Measurements from ENCODE around the gene GTSF1L. TPM values are rescaled to one million over a fixed set of nuclear protein-coding genes. Genes with fewer than 3 reads are reported as not detected.

Gene GTSF1L
- total RNA-seq, 1 experiment from 2014 or later: not detected

GRCh38 chr20:43723735-43724134, 3.1 kb downstream of the GTSF1L start:
- no peaks in the 10 kb centered on the region for H3K79me2 ChIP-seq (ENCODE audit: low read depth)
- H3K4me1 ChIP-seq (replicated peaks; ENCODE audit: insufficient read depth): peaks cover 7% of the 10 kb centered on the region; the same call in 1 of the 2 replicates
- no peak overlapping the region for H3K4me2 ChIP-seq
- no peak overlapping the region for H3K27ac ChIP-seq
- H2AFZ ChIP-seq: no peak overlapping the region
- H3K9me3 ChIP-seq (ENCODE audit: insufficient read depth, low read depth): peaks cover 3% of the 10 kb centered on the region; the same call in 1 of the 2 replicates
- no peaks in the 10 kb centered on the region for H3K27me3 ChIP-seq (ENCODE audit: insufficient read depth, low read depth)
- DNase-seq: no peak
- intact Hi-C loops (cut with micrococcal nuclease; ENCODE audit: unreplicated experiment): no loop called here
- no TSS peak for BruUV-seq (replicated peaks)
- ChIA-PET CTCF (interaction anchor here (0.6 kb wide), 1 partner anchor 16 kb away, joined by 4 read pairs; no protein-coding TSS in a partner anchor), POLR2A (ENCODE audit: unreplicated experiment) (interaction anchor here (0.6 kb wide), 1 partner anchor 13 kb away, joined by 7 read pairs; no protein-coding TSS in a partner anchor)
- H3K4me3 ChIP-seq: no peak overlapping the region
- no peak for TF ChIP-seq EZH2 (IDR thresholded peaks at IDR 0.05; ENCODE audit: low read depth)
- no peak for TF ChIP-seq CTCF (conservative IDR thresholded peaks at IDR 0.05)
- no peaks in the 10 kb centered on the region for H3F3A ChIP-seq (ENCODE audit: insufficient read depth, low read depth)
- no peaks in the 10 kb centered on the region for H4K20me1 ChIP-seq (ENCODE audit: insufficient read depth)
- no peaks in the 10 kb centered on the region for H3K9me2 ChIP-seq (ENCODE audit: insufficient read depth)
- H3K36me3 ChIP-seq (ENCODE audit: low read depth): no peaks in the 10 kb centered on the region

- Histone ChIP-seq H3K4me1 (replicated peaks; ENCODE audit: insufficient read depth) (peaks cover 4% of the 10 kb centered on the region; the same call in 1 of the 2 replicates), H3K9me3 (ENCODE audit: insufficient read depth, low read depth) (no peaks in the 10 kb centered on the region; the same call in 1 of the 2 replicates), H3F3A (ENCODE audit: insufficient read depth, low read depth) (no peaks in the 10 kb centered on the region), H3K36me3 (ENCODE audit: low read depth) (no peaks in the 10 kb centered on the region), H2AFZ (no peak overlapping the region), H3K27ac (no peak overlapping the region), H3K27me3 (ENCODE audit: insufficient read depth, low read depth) (no peaks in the 10 kb centered on the region), H3K4me2 (no peak overlapping the region), H3K4me3 (no peak overlapping the region), H3K79me2 (ENCODE audit: low read depth) (no peaks in the 10 kb centered on the region), H4K20me1 (ENCODE audit: insufficient read depth) (no peaks in the 10 kb centered on the region), H3K9me2 (ENCODE audit: insufficient read depth) (no peaks in the 10 kb centered on the region)
- POLR2A ChIA-PET (ENCODE audit: unreplicated experiment): no interaction called here
- intact Hi-C loops (cut with micrococcal nuclease; ENCODE audit: unreplicated experiment): no loop called here
- BruUV-seq (replicated peaks): no TSS peak
- DNase-seq: no peak
- CTCF ChIA-PET: no interaction called here
- no peak for TF ChIP-seq EZH2 (IDR thresholded peaks at IDR 0.05; ENCODE audit: low read depth)
- no peak for TF ChIP-seq CTCF (conservative IDR thresholded peaks at IDR 0.05)
Observed at GRCh38 chr20:43723186-43723585, 3.6 kb downstream of the GTSF1L start.

GRCh38 chr20:43722153-43722505, 4.7 kb downstream of the GTSF1L start:
- Histone ChIP-seq H3F3A (ENCODE audit: insufficient read depth, low read depth) (no peaks in the 10 kb centered on the region), H4K20me1 (ENCODE audit: insufficient read depth) (no peaks in the 10 kb centered on the region), H3K27ac (no peak overlapping the region), H3K27me3 (ENCODE audit: insufficient read depth, low read depth) (no peaks in the 10 kb centered on the region), H3K36me3 (ENCODE audit: low read depth) (no peaks in the 10 kb centered on the region), H3K9me2 (ENCODE audit: insufficient read depth) (no peaks in the 10 kb centered on the region), H3K9me3 (ENCODE audit: insufficient read depth, low read depth) (no peaks in the 10 kb centered on the region), H2AFZ (no peak overlapping the region), H3K4me3 (no peak overlapping the region), H3K4me2 (no peak overlapping the region), H3K79me2 (ENCODE audit: low read depth) (no peaks in the 10 kb centered on the region), H3K4me1 (replicated peaks; ENCODE audit: insufficient read depth) (no peaks in the 10 kb centered on the region)
- ChIA-PET CTCF (no interaction called here), POLR2A (ENCODE audit: unreplicated experiment) (no interaction called here)
- DNase-seq: no peak
- BruUV-seq (replicated peaks): no TSS peak
- intact Hi-C loops (cut with micrococcal nuclease; ENCODE audit: unreplicated experiment): no loop called here
- TF ChIP-seq EZH2 (IDR thresholded peaks at IDR 0.05; ENCODE audit: low read depth) (no peak), CTCF (conservative IDR thresholded peaks at IDR 0.05) (no peak)
